Keratinocyte (primary cell): Measurements from ENCODE around the gene CA4. TPM values are rescaled to one million over a fixed set of nuclear protein-coding genes. Genes with fewer than 3 reads are reported as not detected.

Experiments
- DNase-seq: peaks from one replicate; pipeline ENCODE4 v3.0.0-alpha.2; 2011; ENCODE audit warnings: low read depth, missing footprints, low spot score
- FAIRE-seq: peaks from 2 replicates; lab custom pipeline; 2011; peaks lifted over from hg19 to GRCh38; lab: Jason Lieb, UNC
- H2AFZ ChIP-seq: 2 replicates; pipeline ENCODE4 v1.6.0; 2012; ENCODE audit warnings: low read length, control low read depth, inconsistent platforms; ENCODE audit not compliant: control insufficient read depth
- H3K27ac ChIP-seq: 2 replicates; pipeline ENCODE4 v1.5.1; 2011; ENCODE audit warnings: low read length; ENCODE audit not compliant: control insufficient read depth, insufficient read depth
- H3K27me3 ChIP-seq: 3 replicates; pipeline ENCODE4 v1.6.0; 2011; ENCODE audit warnings: low read length; ENCODE audit not compliant: control insufficient read depth, insufficient read depth; ENCODE audit errors: extremely low read depth
- H3K36me3 ChIP-seq, 2 experiments: 2 replicates in 1 of 2; 3 replicates in 1 of 2; pipeline ENCODE4 v1.5.1; 2011; ENCODE audit warnings: low read length in 2 of 2, mild to moderate bottlenecking in 1 of 2; ENCODE audit not compliant: control insufficient read depth in 2 of 2, insufficient read depth in 2 of 2; ENCODE audit errors: extremely low read depth in 1 of 2
- H3K4me1 ChIP-seq: 3 replicates; pipeline ENCODE4 v1.5.1; 2011; ENCODE audit warnings: low read length; ENCODE audit not compliant: control insufficient read depth, insufficient read depth; ENCODE audit errors: extremely low read depth
- H3K4me2 ChIP-seq: 3 replicates; pipeline ENCODE4 v1.6.0; 2011; ENCODE audit warnings: low read depth, low read length; ENCODE audit not compliant: control insufficient read depth, insufficient read depth; ENCODE audit errors: extremely low read depth
- H3K4me3 ChIP-seq, 3 experiments: fragments of 200-600 bp in 1 of 3; sonication (generic) in 1 of 3; 2 replicates in 2 of 3; 3 replicates in 1 of 3; pipeline ENCODE4 v1.5.1; 2011 to 2016; ENCODE audit warnings: low read length in 3 of 3, mild to moderate bottlenecking in 3 of 3, control low read depth in 2 of 3, inconsistent platforms in 1 of 3, low read depth in 1 of 3, mixed read lengths in 1 of 3, mixed run types in 1 of 3, moderate library complexity in 1 of 3; ENCODE audit not compliant: control insufficient read depth in 2 of 3, insufficient read depth in 2 of 3; ENCODE audit errors: extremely low read depth in 1 of 3
- H3K79me2 ChIP-seq: 2 replicates; pipeline ENCODE4 v1.6.0; 2012; ENCODE audit warnings: low read length; ENCODE audit not compliant: control insufficient read depth, insufficient read depth
- H3K9ac ChIP-seq: 3 replicates; pipeline ENCODE4 v1.6.0; 2011; ENCODE audit warnings: low read length; ENCODE audit not compliant: control insufficient read depth, insufficient read depth; ENCODE audit errors: extremely low read depth
- H3K9me1 ChIP-seq: 3 replicates; pipeline ENCODE4 v1.6.0; 2011; ENCODE audit warnings: low read length; ENCODE audit not compliant: control insufficient read depth, insufficient read depth; ENCODE audit errors: extremely low read depth
- H3K9me3 ChIP-seq: 2 replicates; pipeline ENCODE4 v1.5.1; 2012; ENCODE audit warnings: low read depth, low read length; ENCODE audit not compliant: control insufficient read depth
- H4K20me1 ChIP-seq: 3 replicates; pipeline ENCODE4 v1.6.0; 2011; ENCODE audit warnings: low read length; ENCODE audit not compliant: control insufficient read depth, insufficient read depth; ENCODE audit errors: extremely low read depth
- EZH2 ChIP-seq: IDR thresholded peaks from one replicate; pipeline ENCODE4 v1.6.1; 2012; ENCODE audit warnings: inconsistent platforms, mild to moderate bottlenecking, low read length, moderate library complexity
- dilution Hi-C: fragments of 300-500 bp; cut with MboI; formaldehyde crosslinking; loops from one replicate; pipeline ENCODE4 v1.7.0; 2020; ENCODE audit warnings: low sequenced_read_pairs; ENCODE audit not compliant: extremely low pct_ligation_motif_present
- polyA plus RNA-seq, 5 experiments: library from polyadenylated mRNA; depleted of rRNA in 3 of 5; stranded (reverse) in 3 of 5; stranded (forward) in 1 of 5; unstranded in 1 of 5; fragments of >200 nt; gene quantifications; 1 replicate in 1 of 5; 2 replicates in 3 of 5; 3 replicates in 1 of 5; pipeline versions ENCODE4 v1.2.1 to v1.2.3, GENCODE V29; 2011 to 2012; ENCODE audit warnings: missing spikeins in 2 of 5, low read depth in 1 of 5, low replicate concordance in 1 of 5
- TF ChIP-seq, protein P1 (sequence below), 3 experiments: IDR thresholded peaks in 1 of 3; conservative IDR thresholded peaks in 1 of 3; optimal IDR thresholded peaks in 1 of 3; 2 replicates in 2 of 3; 3 replicates in 1 of 3; pipeline versions ENCODE3 to v1.5.1; 2011; ENCODE audit warnings: low read length in 3 of 3, mild to moderate bottlenecking in 3 of 3, moderate library complexity in 2 of 3, control low read depth in 1 of 3, inconsistent platforms in 1 of 3; ENCODE audit not compliant: insufficient read depth in 2 of 3; ENCODE audit errors: extremely low read depth in 1 of 3

Gene CA4
- polyA plus RNA-seq, 1 donor (not counting 4 experiments of a cell fraction or from before 2014, with no cell fraction given) = not detected

DNA sequence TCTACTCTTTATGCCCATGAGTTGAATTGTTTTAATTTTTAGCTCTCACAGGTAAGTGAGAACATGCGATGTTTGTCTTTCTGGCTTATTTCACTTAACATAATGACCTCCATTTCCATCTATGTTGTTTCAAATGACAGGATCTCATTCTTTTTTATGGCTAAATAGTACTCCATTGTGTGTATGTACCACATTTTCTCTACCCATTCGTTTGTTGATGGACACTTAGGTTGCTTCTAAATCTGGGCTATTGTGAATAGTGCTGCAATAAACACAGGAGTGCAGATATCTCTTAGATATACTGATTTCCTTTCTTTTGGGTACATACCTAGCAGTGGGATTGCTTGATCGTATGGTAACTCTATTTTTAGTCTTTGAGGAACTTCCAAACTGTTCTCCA is 19.3 kb upstream of the CA4 start:
- Histone ChIP-seq H3K9ac (no peak overlapping the region), H3K4me1 (no peaks in the 10 kb centered on the region), H3K27ac (no peak overlapping the region), H3K4me2 (no peak overlapping the region), H3K79me2 (no peaks in the 10 kb centered on the region), H3K4me3 (no peak overlapping the region), H2AFZ (no peak overlapping the region), H3K36me3 (peaks cover 0 to 1% of the 10 kb centered on the region in 2 experiments), H3K9me3 (no peaks in the 10 kb centered on the region), H3K27me3 (peaks cover 4% of the 10 kb centered on the region), H3K9me1 (no peaks in the 10 kb centered on the region), H4K20me1 (no peaks in the 10 kb centered on the region)
- dilution Hi-C loops = no loop called here
- DNase-seq = no peak
- no peak for TF ChIP-seq EZH2
- TF ChIP-seq, protein P1, sequence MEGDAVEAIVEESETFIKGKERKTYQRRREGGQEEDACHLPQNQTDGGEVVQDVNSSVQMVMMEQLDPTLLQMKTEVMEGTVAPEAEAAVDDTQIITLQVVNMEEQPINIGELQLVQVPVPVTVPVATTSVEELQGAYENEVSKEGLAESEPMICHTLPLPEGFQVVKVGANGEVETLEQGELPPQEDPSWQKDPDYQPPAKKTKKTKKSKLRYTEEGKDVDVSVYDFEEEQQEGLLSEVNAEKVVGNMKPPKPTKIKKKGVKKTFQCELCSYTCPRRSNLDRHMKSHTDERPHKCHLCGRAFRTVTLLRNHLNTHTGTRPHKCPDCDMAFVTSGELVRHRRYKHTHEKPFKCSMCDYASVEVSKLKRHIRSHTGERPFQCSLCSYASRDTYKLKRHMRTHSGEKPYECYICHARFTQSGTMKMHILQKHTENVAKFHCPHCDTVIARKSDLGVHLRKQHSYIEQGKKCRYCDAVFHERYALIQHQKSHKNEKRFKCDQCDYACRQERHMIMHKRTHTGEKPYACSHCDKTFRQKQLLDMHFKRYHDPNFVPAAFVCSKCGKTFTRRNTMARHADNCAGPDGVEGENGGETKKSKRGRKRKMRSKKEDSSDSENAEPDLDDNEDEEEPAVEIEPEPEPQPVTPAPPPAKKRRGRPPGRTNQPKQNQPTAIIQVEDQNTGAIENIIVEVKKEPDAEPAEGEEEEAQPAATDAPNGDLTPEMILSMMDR (optimal IDR thresholded peaks at IDR 0.05 in 1 of 3, IDR thresholded peaks at IDR 0.05 in 1 of 3, conservative IDR thresholded peaks at IDR 0.05 in 1 of 3; ENCODE audit: extremely low read depth in 1 of 3, insufficient read depth in 2 of 3, low read length in 3 of 3) = no peak
- FAIRE-seq = no peak

DNA sequence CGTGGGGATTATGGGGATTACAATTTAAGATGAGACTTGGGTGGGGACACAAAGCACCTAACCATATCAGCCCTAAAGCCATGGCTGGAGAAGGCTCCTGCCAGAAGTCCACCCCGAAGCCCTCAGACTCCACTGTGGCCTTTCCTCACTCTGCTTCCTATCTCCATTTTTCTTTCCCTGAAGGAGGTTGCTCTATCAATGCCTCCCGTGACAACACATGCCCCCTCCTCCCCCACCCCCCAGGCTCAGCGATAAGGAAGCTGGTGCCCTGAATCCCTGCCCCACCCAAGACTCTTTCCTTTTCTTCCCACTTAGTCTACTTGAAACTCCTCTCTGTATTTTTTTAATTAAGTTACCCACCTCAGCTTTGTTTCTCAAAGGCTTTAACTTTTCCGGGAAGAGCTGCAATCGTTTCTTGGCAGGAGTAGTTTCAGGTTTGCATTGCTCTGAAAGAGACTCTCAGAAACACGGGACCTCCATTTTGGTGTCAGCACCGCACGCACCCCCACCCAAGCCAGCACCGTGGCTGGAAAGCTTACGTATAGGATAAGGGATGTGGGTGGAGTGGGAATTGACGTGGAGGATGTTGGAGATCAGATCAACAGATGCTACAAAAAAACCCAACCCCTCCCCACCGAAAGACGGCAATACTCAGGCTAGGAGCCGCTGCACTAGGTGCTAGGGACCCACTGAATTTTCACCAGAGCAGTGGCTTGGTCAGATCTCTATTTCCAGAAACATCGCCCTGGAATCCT is 15.2 kb upstream of the CA4 start:
- TF ChIP-seq, protein P1 (optimal IDR thresholded peaks at IDR 0.05 in 1 of 3, IDR thresholded peaks at IDR 0.05 in 1 of 3, conservative IDR thresholded peaks at IDR 0.05 in 1 of 3; ENCODE audit: extremely low read depth in 1 of 3, insufficient read depth in 2 of 3, low read length in 3 of 3) = no peak
- no peak for TF ChIP-seq EZH2
- peak overlapping the region; percentile 69 to 87 (median 85) for H3K4me3 ChIP-seq
- peak overlapping the region; percentile 33 for H3K27ac ChIP-seq
- peak overlapping the region; percentile 63 for H3K9ac ChIP-seq
- peaks cover 4% of the 10 kb centered on the region for H3K4me1 ChIP-seq
- H3K9me1 ChIP-seq = no peaks in the 10 kb centered on the region
- peak overlapping the region; percentile 98 for H3K4me2 ChIP-seq
- H4K20me1 ChIP-seq = no peaks in the 10 kb centered on the region
- H3K36me3 ChIP-seq = no peaks in the 10 kb centered on the region
- FAIRE-seq (no peak), DNase-seq (no peak)
- H3K9me3 ChIP-seq = no peaks in the 10 kb centered on the region
- no peaks in the 10 kb centered on the region for H3K79me2 ChIP-seq
- peaks cover 15% of the 10 kb centered on the region for H3K27me3 ChIP-seq
- peak overlapping the region; percentile 72 for H2AFZ ChIP-seq
- dilution Hi-C loops = no loop called here
